ENCODE results near the gene SEMA7A.

DNA sequence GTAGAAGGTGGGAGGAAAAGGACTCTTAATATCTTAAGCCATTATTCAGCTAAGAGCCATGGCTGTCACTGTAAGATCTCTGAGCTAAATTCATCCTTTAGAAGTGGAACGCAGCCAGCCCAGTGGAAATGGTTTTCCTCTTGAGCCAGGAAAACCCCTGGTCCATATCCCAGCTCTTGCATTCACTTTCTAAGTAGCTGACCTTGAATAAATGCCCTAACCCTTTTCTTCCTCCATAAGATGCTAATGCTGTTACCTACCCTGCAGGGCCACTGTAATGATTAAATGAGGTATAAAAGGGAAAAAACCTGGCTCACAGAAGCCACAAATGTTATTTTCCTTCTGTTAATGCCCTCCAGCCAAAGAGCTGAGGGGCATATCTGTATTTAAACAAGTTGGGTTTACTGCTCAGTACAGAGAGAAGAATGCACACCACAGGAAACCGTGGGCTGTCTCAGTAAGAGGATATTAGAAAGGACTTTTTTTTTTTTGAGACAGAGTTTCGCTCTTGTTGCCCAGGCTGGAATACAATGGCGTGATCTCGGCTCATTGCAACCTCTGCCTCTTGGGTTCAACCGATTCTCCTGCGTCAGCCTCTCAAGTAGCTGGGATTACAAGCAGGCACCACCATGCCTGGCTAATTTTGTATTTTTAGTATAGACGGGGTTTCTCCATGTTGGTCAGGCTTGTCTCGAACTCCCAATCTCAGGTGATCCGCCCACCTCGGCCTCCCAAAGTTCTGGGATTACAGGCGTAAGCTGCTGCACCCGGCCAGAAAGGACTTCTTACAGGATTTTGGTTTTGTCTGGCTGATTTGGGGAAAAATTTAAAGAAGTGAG is 20.4 kb upstream of the SEMA7A start:
- TF ChIP-seq, protein P1, sequence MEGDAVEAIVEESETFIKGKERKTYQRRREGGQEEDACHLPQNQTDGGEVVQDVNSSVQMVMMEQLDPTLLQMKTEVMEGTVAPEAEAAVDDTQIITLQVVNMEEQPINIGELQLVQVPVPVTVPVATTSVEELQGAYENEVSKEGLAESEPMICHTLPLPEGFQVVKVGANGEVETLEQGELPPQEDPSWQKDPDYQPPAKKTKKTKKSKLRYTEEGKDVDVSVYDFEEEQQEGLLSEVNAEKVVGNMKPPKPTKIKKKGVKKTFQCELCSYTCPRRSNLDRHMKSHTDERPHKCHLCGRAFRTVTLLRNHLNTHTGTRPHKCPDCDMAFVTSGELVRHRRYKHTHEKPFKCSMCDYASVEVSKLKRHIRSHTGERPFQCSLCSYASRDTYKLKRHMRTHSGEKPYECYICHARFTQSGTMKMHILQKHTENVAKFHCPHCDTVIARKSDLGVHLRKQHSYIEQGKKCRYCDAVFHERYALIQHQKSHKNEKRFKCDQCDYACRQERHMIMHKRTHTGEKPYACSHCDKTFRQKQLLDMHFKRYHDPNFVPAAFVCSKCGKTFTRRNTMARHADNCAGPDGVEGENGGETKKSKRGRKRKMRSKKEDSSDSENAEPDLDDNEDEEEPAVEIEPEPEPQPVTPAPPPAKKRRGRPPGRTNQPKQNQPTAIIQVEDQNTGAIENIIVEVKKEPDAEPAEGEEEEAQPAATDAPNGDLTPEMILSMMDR (conservative IDR thresholded peaks at IDR 0.05; ENCODE audit: low read depth, low read length) = no peak
- TF ChIP-seq EZH2phosphoT487 (IDR thresholded peaks at IDR 0.05; ENCODE audit: borderline replicate concordance, low read length) = no peak
- no peak for TF ChIP-seq EZH2 (IDR thresholded peaks at IDR 0.05; ENCODE audit: low read length, unreplicated experiment)
